Measurements from ENCODE around the gene ARL3.
"Not testable (repeated sequence)": the region's sequence is repeated elsewhere in the genome, so short reads cannot be mapped to it uniquely, and the experiment has no call there.

The ARL3 gene

DNA sequence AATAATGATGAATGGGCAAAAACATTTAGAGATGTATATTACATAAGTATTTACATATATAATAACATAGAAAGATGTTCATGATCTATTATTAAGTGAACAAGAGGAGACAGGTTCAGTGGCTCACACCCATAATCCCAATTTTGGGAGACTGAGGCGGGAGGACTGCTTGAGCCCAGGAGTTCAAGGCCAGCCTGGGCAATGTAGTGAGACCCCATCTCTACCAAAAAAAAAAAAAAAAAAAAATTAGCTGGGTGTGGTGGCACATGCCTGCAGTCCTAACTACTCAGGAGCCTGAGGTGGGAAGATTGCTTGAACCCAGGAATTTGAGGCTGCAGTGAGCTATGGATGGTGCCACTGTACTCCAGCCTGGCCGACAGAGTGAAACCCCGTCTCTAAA lies 12.4 kb downstream of the ARL3 start:
- DNase-seq = no peak

DNA sequence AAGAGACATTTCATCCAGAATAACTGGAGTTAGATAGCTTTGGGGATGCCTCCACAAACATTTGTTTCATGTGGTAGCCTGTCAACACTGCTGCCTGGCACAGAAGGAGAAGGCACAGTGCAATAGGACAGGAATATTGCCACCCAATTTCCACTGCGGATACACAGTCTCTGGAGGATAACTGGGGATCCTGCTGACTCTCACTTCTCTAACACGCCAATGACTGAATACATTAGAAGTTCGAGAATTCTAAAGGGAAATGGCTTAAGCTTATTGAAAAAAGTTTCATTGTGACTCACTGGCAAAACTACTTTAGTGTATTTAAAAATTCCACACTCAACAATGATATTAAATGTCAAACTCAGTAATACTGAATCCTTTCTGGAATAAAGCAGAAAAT lies 12.9 kb downstream of the ARL3 start:
- no peak for DNase-seq

DNA sequence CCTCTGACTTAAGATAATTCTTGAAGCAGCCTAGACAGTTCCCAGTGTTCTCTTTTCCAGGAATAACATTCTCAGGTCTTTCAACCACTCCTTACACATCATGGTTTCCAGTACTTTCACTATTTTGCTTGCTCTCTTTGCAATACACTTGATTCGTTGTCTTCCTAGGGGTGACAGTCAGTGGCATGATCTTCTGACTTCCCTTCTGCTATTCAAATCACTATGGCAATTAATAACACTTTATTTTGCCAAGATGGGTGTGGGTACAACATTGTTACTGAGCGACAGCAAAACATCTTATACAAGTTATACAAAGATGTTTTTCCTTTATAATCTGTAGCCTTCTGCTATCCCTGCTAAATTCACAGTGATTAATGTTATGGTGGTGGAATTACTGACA lies 15.3 kb downstream of the ARL3 start:
- DNase-seq = no peak

DNA sequence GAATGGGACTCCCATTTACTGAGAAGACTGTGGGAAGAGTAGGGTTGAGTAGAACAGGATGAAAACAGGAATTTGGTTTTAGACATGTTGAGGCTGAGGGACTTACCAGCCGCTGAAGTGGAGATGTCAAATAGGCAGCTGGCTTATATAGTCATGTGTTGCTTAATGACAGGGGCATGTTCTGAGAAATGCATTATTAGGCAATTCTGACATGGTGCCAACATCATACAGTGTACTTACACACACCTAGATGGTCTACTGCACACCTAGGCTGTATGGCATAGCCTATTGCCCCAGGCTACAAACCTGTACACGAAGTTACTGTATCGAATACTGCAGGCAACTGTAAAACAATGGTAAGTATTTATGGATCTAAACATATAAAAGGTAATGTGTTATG lies 17.5 kb downstream of the ARL3 start:
- DNase-seq = no peak

DNA sequence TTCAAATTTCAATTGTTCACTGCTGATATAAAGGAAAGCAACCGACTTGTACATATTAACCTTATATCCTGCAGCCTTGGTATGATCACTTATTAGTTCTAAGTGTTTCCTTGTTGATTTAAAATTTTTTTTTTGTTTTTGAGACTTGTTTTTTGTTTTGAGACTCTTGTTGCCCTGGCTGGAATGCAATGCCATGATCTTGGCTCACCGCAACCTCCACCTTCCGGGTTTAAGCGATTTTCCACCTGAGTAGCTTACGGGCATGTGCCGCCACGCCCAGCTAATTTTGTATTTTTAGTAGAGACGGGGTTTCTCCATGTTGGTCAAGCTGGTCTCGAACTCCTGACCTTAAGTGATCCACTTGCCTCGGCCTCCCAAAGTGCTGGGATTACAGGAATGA lies 18.8 kb downstream of the ARL3 start:
- not testable (repeated sequence) for DNase-seq

DNA sequence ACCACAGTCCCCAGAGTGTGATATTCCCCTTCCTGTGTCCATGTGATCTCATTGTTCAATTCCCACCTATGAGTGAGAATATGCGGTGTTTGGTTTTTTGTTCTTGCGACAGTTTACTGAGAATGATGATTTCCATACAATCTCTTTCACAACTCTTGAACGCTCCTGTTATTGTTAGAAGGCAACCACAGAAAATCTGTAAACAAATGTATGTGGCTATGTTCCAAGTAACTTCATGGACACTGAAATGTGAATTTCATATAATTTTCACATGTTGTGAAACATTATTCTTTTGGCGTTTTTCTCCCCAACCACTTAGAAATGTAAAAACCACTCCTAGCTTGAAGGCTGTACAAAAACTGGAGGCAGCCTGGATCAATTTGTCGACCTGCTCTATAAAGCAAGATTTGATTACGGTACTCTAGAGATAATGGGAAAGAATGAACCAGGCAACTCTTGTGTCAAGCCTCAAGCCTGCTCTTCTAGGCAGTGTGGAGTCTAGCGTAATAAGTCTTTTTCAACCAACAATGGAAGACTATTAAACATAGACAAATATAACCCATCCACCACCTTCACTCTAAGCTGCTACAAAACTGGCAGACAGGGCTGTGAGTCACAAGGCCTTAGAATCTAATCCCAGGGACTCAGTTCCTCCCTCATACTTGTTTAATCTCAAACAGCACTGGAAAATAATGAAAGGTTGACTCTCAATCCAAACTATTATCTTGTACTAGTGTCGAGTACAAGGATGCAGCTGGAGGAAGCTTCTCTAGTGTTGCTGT lies 22.7 kb downstream of the ARL3 start:
- no peak for DNase-seq

DNA sequence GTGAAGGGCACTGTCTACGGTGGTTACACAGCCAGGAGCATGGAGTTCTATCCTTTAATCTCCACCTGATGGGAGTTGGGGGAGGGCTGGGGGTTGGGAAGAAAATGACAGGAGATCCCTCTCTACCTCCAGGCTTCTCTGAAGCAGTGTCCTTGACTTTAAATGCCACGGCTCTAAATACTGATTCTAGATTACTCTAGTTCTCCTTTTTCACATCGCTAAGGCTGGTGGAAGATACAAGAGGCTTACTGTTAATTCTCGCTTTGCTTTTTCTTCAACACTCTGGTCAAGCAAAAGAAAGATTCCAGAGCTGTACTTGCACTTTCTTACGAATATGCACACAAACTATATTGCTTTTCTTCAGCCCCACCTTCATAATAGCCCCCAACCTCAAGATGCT lies 30.5 kb downstream of the ARL3 start:
- DNase-seq = no peak

DNA sequence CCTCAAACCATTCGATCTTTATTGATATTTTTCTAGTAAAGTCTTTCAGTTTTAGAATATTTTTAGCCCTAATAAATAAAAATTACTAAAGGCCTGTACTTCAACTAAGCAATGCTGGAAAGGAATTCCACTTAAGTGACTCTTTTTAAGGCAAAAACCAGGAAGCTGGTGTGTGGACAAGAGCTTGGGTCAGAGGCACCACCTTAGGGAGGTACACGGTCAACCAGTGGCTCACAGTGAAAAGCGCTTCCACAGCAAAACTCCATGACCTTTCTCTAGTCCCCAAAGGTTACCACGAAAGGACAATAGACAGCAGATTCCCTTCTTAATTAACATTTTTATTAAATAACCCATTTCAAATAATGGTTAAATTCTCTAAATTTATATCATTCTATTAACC lies 31.2 kb downstream of the ARL3 start:
- DNase-seq = no peak

DNA sequence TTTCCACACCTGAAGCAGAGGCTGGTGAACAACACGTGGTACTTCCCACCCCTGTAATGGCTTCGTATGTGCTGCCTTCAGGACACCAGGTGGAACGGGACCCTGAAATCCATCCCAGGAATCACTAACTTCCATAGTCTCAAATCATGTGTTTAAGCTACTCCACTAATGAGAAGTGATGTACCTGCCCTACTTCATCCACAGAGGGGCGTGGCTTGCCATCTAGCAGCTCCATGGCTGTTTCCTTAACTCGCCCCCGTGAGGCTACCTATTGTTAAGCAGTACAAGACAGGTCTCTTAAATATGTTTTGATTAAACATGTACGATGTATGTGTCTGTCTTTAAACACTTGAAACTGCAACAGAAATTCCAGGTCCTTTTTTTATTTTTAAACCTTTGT lies 31.8 kb downstream of the ARL3 start:
- DNase-seq = no peak

DNA sequence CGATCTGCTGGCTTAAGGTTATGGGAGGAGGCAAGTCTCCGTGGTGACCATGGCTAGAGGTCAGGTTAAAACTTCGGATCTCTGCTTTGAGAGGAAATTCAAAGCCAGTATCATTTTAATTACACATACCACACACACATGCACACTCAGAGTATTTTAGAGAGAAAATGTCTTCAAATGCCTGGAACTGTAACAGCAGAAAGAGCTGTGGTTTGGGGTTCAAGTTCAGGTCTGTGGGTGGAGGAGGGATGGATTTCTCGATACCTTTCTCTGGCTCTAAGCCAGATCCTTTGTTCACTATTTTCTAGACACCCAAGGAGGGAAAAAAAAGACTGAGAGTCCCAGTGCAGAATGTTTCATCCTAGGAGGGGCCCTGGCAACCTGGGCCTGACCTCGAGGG lies 32.5 kb downstream of the ARL3 start:
- no peak for DNase-seq

DNA sequence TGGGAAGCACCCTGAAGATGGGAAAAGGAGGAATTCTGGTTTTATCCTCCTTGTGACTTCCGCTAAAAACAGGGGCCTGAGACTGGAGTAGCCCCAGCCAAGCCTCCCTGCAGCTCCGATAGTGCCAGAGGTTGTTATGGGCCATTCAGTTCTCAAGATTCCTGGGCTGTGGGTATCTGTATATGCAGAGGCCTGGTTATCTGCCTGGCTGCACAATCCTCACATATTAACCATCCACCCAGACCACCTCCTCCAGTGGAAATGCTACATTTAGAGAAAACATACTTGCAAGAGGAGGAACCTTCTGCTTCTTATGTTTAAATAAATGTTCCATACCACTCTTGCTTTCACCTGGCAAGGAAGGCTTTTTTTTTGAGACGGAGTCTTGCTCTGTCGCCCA lies 34.6 kb downstream of the ARL3 start:
- DNase-seq = no peak

DNA sequence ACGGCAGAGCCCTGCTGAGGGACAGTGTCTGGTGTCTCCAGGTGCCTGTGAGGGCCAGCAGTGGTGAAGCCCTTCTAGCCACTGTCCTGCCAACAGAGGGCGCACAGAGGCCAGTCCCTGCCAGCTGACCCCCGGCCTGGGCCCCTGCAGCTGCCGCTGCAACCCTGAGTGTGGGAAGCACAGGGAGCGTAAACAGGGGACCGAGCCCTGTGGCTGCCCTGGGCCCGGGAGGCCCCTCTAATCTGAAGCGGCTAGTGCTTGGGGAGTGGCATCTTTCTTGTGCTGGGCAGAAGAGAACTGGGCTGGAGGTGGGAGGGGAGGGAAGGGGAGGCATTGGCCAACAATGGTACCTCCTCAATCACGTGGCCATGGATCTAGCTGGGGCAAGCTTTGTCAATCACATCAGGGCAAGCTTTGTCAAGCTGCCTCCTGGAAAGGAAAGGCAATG lies 35.3 kb downstream of the ARL3 start:
- DNase-seq = peak; percentile 65

DNA sequence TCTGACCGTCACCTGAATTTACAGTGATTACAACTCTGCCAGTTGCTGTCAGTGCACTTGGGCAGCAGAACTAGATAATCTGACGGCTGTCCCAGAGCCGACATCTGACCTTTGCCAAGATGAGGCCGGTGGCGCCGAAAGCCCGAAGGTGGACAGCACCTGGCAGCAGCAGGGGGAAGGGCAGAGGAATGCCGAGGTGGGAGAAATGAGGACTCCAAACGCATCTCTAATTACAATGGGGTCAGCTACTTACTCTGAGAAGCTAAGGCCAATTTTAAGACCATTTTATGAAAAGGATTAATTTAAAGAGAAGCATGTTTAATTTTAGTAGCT lies 36.2 kb downstream of the ARL3 start:
- DNase-seq = no peak

DNA sequence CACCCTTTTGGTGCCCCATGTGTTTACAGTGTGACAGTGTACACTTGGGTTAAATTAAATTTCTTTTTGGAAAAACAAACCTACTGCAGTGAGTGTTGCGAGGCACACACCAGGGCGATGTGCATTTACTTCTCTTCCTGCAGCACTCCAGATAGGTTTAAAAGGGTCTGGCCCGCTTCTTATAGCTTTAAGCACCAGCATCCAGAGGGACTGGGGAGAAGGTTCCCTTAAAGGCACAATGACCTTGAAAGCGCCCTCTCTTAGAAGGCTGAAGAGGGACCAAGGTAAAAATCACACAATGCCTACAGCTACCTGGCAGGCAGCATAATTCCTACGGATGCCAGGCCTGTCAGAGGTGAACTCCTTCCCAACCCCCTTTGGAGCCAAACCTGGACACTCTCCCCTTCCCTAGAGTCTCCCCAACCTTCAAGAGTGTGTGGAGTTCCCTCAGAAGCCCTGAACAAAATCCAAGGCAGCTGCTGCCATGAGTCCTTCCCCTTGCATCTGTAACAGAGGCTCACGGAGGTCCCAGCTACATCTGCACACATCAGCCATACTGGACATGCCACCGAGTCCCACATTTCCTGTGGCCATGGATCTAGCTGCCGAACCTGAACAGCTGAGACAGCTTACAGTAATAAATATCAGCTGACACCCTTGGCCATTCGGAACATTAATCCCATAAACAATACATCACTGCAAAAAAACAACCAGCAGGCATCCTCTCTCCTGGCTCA lies 36.7 kb downstream of the ARL3 start:
- no peak for DNase-seq

DNA sequence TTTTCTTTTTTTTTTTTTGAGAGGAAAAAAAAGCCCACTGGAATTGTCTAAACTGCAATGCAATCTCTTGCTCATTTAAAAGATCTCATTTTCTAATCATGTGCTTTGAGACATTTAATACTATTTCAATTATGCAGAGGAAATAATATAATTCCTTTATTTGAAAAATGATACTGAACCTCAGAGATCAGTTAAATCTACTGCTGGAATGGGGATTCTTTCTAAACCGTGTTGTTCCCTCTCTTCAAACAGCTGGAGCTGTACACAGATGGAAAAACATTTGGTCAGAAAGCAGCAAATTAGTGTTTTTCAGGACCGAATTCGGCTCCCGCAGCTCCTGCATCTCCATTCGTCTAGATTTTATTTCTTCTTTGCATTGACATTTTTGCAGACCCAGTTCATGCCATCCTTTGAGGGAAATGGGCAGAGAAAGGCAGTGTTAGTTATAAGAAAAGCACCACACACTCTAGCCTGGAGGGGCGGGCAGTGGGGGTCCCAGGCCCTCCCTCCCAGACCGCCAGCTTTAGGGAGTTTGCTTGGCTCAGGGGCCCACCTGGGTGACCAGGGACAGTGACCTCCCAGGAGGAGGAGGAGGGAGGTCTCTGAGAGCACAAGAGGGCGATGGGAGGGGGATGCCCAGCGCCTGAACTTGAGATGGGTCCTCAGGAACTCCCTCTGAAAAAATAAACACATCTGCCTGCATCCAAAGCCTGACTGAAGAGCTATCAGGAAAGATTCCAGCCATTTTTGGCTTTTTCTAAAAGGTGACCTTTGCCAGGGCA lies 37.5 kb downstream of the ARL3 start:
- DNase-seq = no peak

DNA sequence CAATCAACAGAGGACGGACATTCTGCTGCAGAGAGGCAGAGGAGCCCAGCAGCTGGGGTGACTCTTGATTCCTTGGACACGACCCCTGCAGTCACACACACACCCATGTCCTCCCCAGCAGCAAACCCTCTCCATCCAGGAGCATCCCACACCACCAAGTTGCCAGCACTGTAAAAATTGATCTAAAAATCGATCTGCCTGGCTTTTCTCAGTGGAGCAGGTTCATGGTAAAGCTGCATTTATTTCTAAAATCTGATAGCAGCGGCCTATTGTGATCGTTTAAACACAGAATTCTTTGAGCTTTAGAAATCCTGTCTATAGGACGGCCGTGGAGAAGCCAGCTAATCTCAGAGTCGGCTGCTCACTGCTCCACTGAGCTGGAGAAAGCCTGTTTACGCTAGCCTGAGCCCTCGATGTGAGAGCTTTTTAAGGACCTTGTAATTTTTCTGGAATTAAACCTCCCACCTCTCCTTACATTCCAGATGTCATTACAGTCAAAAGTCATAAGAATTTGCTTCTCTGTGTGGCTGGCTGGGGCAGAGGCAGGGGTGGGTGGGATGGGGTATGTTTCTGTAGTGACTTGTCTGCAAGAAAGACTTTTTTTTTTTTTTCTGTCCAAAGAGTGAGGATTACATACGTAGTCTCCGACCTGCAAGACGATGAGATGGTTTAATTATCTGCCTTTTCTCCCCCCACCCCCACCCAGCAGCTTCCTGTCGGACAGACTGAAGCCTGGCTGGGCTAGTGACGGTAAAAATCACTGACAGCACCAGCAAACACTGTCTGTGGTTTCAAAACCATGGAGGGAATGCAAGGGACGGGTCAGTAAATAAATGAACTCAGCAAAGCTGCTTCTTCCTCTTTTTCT lies 38.3 kb downstream of the ARL3 start:
- DNase-seq = no peak

DNA sequence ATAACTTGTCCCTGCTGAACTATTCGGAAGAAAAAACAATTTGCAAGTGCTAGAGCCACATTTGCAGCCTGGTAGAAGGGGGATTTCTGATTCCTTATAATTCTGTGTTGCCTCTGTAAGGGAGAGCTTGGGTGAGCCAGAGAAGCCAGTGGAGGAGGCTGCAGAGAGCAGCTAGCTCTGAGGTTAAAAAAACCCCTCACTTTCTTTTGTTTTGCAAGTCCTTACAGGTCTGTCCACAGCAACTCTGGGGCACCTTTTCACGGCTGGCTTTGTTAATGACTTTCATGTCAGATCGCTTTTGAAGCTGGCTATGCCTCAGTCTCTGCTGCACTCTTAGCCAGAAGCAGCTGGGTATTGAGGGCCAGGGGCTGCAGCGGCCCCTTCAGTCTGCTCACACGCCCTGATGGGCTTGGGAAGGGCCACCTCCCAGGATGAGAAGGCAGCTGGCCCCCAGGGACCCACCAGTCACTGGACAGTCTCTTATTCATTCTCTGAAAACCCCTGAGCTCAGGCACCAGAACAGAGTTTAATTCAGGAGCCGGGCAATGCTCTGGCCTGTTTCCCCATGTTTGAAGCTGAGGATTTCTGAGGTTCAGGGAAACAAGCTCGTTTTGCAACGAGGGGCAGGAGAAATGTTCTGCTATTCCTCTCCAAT lies 39.1 kb downstream of the ARL3 start:
- no peak for DNase-seq

DNA sequence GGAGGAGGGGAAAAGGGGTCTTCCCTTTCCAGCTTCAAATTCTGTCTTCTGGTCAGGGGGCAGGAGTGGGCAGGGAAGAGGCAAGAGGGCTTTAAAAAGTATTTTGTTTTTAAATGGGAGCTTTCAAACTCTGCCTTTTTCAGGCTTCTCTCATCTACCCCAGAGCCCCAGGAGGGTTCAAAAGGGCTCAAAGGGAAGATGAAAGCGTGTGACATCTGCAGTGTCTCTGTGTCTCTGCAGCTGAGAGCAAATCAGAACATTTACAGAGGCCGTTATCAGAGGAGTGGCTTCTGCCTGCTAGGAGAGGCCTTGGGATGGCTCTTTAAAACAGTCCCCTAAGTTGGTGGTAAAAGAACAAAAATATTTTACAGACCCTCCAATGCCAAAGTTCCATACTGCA lies 39.6 kb downstream of the ARL3 start:
- no peak for DNase-seq

DNA sequence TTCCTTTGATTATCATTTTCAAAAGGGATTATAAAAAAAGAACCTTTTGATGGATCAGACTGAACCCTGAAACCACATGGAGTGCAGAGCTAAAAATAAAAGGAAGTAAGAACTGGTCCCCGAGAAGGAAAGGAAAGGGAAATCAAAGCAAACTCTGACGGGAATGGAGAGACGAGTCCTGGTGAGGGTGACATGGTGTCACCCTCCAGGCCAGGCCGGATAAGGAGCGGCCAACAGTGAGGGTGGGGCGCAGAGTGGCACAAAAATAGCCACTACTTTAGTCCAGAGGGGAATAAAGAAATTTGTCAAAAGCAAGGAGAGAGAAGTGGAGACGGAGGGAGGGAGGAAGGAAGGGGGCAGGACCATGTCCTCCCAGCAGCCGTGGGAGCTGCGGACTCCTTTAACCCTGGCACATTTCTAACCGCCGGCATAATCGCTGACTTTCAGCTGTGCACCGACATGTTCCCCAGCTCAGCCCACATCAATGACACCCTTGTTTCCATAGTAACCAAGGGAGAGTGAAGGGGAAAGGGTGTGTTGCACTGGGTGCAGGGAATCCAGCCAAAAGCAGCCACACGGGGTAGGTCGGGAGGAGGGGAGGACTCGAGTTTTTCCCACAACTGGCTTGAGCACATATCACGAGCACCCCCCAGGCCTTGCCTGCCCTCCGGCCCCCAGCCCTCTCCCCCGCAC lies 40.2 kb downstream of the ARL3 start:
- peak; percentile 8 for DNase-seq

DNA sequence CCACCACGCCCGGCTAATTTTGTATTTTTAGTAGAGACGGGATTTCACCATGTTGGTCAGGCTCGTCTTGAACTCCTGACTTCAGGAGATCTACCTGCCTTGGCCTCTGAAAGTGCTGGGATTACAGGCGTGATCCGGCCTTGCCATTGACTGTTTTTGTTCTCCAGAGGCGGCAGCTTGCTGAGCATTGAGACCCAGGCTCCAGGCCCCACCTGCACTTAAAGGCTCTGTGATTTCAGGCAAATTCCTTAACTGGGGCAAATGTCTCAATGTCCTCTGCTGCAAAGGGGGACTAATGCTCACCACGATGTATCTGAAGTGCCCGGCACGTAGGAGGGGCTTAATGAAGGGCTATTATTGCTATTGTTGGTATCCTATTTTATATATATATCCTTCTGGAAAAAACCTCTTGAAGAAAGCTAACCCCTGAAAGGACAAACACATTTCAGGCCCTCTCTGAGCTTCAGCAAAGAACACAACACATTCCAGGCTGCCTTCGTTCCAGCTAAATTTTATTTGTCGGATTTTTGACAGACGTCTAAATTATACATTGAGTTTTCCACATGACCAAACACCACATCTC lies 40.9 kb downstream of the ARL3 start:
- DNase-seq = no peak

DNA sequence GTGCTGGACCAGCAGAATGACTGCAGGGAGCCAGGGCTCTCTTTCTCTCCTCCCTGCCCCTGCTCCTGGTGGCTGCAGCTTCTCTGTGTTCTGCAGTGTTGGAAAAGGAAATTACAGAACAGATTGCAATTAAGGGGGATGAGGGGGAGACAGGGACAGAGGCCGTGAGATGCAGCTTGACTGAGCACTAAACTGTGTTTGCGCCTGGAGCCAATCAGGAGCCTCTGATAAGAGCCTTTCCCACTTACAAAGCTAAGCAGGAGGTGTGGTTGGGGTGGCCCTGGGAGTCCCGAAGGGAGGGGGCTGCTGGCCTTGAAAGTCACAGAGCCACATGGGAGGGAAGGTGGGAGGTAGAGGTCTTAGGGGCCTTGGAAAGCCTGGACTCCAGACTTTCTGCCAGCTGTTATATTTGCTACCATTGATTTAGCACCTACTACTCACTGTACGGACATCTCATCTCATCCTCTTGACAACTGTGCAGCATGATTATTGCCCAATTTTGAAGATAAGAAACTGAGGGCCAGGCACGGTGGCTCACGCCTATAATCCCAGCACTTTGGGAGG lies 43.2 kb downstream of the ARL3 start:
- DNase-seq = no peak
